ENCODE results near the gene IFI27L2. TPM values are rescaled to one million over a fixed set of nuclear protein-coding genes. Genes with fewer than 3 reads are reported as not detected.

IFI27L2 gene
- polyA plus RNA-seq, 1 donor from 2014 or later: 23.7 TPM

- Histone ChIP-seq H2AFZ (ENCODE audit: low read depth, low read length) (peak overlapping the region; percentile 37), H3K36me3 (ENCODE audit: insufficient read depth, low read length) (no peaks in the 10 kb centered on the region), H3K4me3 (ENCODE audit: low read length) (peak overlapping the region; percentile 62), H4K20me1 (ENCODE audit: insufficient read depth) (no peaks in the 10 kb centered on the region), H3K27me3 (ENCODE audit: insufficient read depth, low read depth, low read length) (no peaks in the 10 kb centered on the region), H3K9ac (ENCODE audit: low read length) (peak overlapping the region; percentile 51), H3K9me2 (ENCODE audit: insufficient read depth, low read length) (no peaks in the 10 kb centered on the region), H3K9me3 (ENCODE audit: low read length) (no peaks in the 10 kb centered on the region), H3K79me2 (replicated peaks; ENCODE audit: insufficient read depth, low read length) (no peaks in the 10 kb centered on the region), H3F3A (ENCODE audit: insufficient read depth, low read length, poor library complexity, severe bottlenecking) (no peaks in the 10 kb centered on the region), H3K27ac (ENCODE audit: low read length) (no peak overlapping the region), H3K4me2 (ENCODE audit: low read length) (peak overlapping the region; percentile 72)
- TF ChIP-seq CTCF (IDR thresholded peaks at IDR 0.05; ENCODE audit: poor library complexity, severe bottlenecking): no peak
Observed at GRCh38 chr14:94129758-94130414, 482 bp upstream of the IFI27L2 start.

- no peaks in the 10 kb centered on the region for H3K9me3 ChIP-seq (ENCODE audit: low read length)
- no peaks in the 10 kb centered on the region for H4K20me1 ChIP-seq (ENCODE audit: insufficient read depth)
- H3K79me2 ChIP-seq (replicated peaks; ENCODE audit: insufficient read depth, low read length): no peaks in the 10 kb centered on the region
- no peaks in the 10 kb centered on the region for H3F3A ChIP-seq (ENCODE audit: insufficient read depth, low read length, poor library complexity, severe bottlenecking)
- no peak for TF ChIP-seq EP300 (conservative IDR thresholded peaks at IDR 0.05; ENCODE audit: poor library complexity, severe bottlenecking)
- H3K9ac ChIP-seq (ENCODE audit: low read length): no peak overlapping the region
- no peak overlapping the region for H3K27ac ChIP-seq (ENCODE audit: low read length)
- no peak overlapping the region for H3K4me2 ChIP-seq (ENCODE audit: low read length)
- no peak overlapping the region for H3K4me3 ChIP-seq (ENCODE audit: low read length)
- H3K36me3 ChIP-seq (ENCODE audit: insufficient read depth, low read length): no peaks in the 10 kb centered on the region
- H3K9me2 ChIP-seq (ENCODE audit: insufficient read depth, low read length): no peaks in the 10 kb centered on the region
- H3K27me3 ChIP-seq (ENCODE audit: insufficient read depth, low read depth, low read length): no peaks in the 10 kb centered on the region
- no peak overlapping the region for H2AFZ ChIP-seq (ENCODE audit: low read depth, low read length)
Observed at GRCh38 chr14:94128216-94128839, 1.1 kb downstream of the IFI27L2 start.

GRCh38 chr14:94127330-94127729 lies 2.1 kb downstream of the IFI27L2 start:
- no peaks in the 10 kb centered on the region for H3K79me2 ChIP-seq (replicated peaks; ENCODE audit: insufficient read depth, low read length)
- no peaks in the 10 kb centered on the region for H3K27me3 ChIP-seq (ENCODE audit: insufficient read depth, low read depth, low read length)
- H3K4me2 ChIP-seq (ENCODE audit: low read length): no peak overlapping the region
- no peaks in the 10 kb centered on the region for H3K36me3 ChIP-seq (ENCODE audit: insufficient read depth, low read length)
- no peak overlapping the region for H2AFZ ChIP-seq (ENCODE audit: low read depth, low read length)
- TF ChIP-seq EZH2 (IDR thresholded peaks at IDR 0.05; ENCODE audit: borderline replicate concordance, insufficient read depth, low read length, poor library complexity, severe bottlenecking) (no peak), SMC3 (conservative IDR thresholded peaks at IDR 0.05; ENCODE audit: poor library complexity) (no peak), TAF1 (IDR thresholded peaks at IDR 0.05; ENCODE audit: low read depth) (no peak), POLR2AphosphoS5 (IDR thresholded peaks at IDR 0.05) (no peak)
- no peak overlapping the region for H3K9ac ChIP-seq (ENCODE audit: low read length)
- no peaks in the 10 kb centered on the region for H4K20me1 ChIP-seq (ENCODE audit: insufficient read depth)
- no peak overlapping the region for H3K4me3 ChIP-seq (ENCODE audit: low read length)
- no peaks in the 10 kb centered on the region for H3F3A ChIP-seq (ENCODE audit: insufficient read depth, low read length, poor library complexity, severe bottlenecking)
- no peaks in the 10 kb centered on the region for H3K9me3 ChIP-seq (ENCODE audit: low read length)
- H3K9me2 ChIP-seq (ENCODE audit: insufficient read depth, low read length): no peaks in the 10 kb centered on the region
- H3K27ac ChIP-seq (ENCODE audit: low read length): no peak overlapping the region

- Histone ChIP-seq H3K9me3 (ENCODE audit: low read length) (no peaks in the 10 kb centered on the region), H3F3A (ENCODE audit: insufficient read depth, low read length, poor library complexity, severe bottlenecking) (no peaks in the 10 kb centered on the region), H4K20me1 (ENCODE audit: insufficient read depth) (no peaks in the 10 kb centered on the region), H3K79me2 (replicated peaks; ENCODE audit: insufficient read depth, low read length) (no peaks in the 10 kb centered on the region), H3K27me3 (ENCODE audit: insufficient read depth, low read depth, low read length) (no peaks in the 10 kb centered on the region), H3K27ac (ENCODE audit: low read length) (no peak overlapping the region), H3K36me3 (ENCODE audit: insufficient read depth, low read length) (no peaks in the 10 kb centered on the region), H3K9ac (ENCODE audit: low read length) (no peak overlapping the region), H2AFZ (ENCODE audit: low read depth, low read length) (no peak overlapping the region), H3K4me2 (ENCODE audit: low read length) (no peak overlapping the region), H3K9me2 (ENCODE audit: insufficient read depth, low read length) (no peaks in the 10 kb centered on the region), H3K4me3 (ENCODE audit: low read length) (no peak overlapping the region)
- no peak for TF ChIP-seq TAF1 (IDR thresholded peaks at IDR 0.05; ENCODE audit: low read depth)
- TF ChIP-seq SMC3 (conservative IDR thresholded peaks at IDR 0.05; ENCODE audit: poor library complexity): no peak
- no peak for TF ChIP-seq EP300 (conservative IDR thresholded peaks at IDR 0.05; ENCODE audit: poor library complexity, severe bottlenecking)
- TF ChIP-seq RAD21 (conservative IDR thresholded peaks at IDR 0.05): no peak
- no peak for TF ChIP-seq POLR2AphosphoS5 (IDR thresholded peaks at IDR 0.05)
- no peak for TF ChIP-seq EZH2 (IDR thresholded peaks at IDR 0.05; ENCODE audit: borderline replicate concordance, insufficient read depth, low read length, poor library complexity, severe bottlenecking)
- no peak for TF ChIP-seq MXI1 (conservative IDR thresholded peaks at IDR 0.05; ENCODE audit: poor library complexity, severe bottlenecking)
- TF ChIP-seq REST (IDR thresholded peaks at IDR 0.05; ENCODE audit: borderline replicate concordance): no peak
Observed at GRCh38 chr14:94126800-94127199, 2.6 kb downstream of the IFI27L2 start.

All from neural cell (in vitro differentiated cells).